ENCODE data around the gene SEMA4D.

Gene SEMA4D

GRCh38 chr9:89528131-89528530 lies 30.2 kb upstream of the SEMA4D start:
- TF ChIP-seq, protein P1, sequence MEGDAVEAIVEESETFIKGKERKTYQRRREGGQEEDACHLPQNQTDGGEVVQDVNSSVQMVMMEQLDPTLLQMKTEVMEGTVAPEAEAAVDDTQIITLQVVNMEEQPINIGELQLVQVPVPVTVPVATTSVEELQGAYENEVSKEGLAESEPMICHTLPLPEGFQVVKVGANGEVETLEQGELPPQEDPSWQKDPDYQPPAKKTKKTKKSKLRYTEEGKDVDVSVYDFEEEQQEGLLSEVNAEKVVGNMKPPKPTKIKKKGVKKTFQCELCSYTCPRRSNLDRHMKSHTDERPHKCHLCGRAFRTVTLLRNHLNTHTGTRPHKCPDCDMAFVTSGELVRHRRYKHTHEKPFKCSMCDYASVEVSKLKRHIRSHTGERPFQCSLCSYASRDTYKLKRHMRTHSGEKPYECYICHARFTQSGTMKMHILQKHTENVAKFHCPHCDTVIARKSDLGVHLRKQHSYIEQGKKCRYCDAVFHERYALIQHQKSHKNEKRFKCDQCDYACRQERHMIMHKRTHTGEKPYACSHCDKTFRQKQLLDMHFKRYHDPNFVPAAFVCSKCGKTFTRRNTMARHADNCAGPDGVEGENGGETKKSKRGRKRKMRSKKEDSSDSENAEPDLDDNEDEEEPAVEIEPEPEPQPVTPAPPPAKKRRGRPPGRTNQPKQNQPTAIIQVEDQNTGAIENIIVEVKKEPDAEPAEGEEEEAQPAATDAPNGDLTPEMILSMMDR (IDR thresholded peaks at IDR 0.05) = no peak

DNA sequence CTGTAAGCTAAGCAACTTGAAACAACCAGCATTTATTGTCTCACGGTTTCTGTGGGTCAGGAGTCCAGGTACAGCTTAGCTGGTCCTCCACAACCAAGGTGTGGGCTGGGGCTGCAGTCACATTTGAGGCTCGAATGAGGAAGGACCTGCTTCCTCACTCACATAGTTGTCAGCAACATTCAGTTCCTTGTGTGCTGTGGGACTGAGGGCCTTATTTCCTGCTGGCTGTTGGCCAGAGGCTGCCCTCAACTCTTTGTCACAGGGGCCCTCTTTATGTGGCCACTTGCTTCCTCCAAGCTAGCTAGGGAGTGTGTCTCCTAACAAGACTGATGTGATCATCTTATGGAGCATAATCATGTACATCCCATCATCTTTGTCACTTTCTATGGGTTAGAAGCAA lies 29.2 kb upstream of the SEMA4D start:
- TF ChIP-seq, protein P1 (IDR thresholded peaks at IDR 0.05) = no peak

DNA sequence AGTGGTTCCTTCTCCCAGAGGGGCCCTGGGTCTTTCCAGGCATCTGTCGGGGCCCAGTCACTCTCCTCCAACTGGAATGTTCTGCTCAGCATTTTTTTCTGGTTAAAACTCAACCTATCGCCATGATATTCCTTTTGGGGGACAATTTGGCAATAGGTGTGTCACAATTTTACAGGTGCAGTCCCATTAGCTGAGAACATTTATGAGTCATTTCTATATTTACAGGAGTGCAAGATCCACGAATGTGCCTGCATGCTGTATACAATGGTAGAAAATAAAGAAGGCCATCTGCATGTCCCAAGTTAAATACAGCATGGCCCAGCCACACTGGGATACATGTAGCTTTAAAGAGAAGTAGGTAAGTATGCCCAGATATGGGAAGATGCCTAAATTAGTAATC lies 28.8 kb upstream of the SEMA4D start:
- TF ChIP-seq, protein P1 (IDR thresholded peaks at IDR 0.05) = no peak

- TF ChIP-seq, protein P1 (IDR thresholded peaks at IDR 0.05) = no peak
These were observed 27.8 kb upstream of the SEMA4D start for GRCh38 chr9:89525446-89526374.

GRCh38 chr9:89524963-89525362 lies 27.1 kb upstream of the SEMA4D start:
- TF ChIP-seq, protein P1 (IDR thresholded peaks at IDR 0.05) = no peak

DNA sequence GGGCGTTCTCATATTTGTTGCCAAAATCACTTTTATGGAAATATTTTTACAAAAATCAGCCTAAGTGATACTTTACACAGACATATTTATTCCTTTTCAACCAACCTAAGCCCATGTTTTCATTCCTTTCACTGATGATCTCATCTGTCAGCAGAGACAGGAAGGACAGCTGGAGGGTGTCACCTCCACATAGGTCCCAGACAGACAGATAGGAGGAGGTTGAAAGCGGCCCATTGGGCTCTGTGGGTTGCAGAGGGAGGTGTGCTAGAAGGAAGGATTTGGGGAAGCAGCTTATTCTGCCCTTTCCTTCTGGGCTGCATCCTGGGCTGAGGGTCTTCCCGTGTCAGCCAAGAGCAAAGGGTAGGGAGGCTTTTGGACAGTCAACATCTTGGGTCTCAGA lies 26.0 kb upstream of the SEMA4D start:
- TF ChIP-seq, protein P1 (IDR thresholded peaks at IDR 0.05) = no peak

GRCh38 chr9:89522959-89523285 lies 25.0 kb upstream of the SEMA4D start:
- TF ChIP-seq, protein P1 (IDR thresholded peaks at IDR 0.05) = no peak
